ENCODE results near the gene BIN1.

BIN1 gene

DNA sequence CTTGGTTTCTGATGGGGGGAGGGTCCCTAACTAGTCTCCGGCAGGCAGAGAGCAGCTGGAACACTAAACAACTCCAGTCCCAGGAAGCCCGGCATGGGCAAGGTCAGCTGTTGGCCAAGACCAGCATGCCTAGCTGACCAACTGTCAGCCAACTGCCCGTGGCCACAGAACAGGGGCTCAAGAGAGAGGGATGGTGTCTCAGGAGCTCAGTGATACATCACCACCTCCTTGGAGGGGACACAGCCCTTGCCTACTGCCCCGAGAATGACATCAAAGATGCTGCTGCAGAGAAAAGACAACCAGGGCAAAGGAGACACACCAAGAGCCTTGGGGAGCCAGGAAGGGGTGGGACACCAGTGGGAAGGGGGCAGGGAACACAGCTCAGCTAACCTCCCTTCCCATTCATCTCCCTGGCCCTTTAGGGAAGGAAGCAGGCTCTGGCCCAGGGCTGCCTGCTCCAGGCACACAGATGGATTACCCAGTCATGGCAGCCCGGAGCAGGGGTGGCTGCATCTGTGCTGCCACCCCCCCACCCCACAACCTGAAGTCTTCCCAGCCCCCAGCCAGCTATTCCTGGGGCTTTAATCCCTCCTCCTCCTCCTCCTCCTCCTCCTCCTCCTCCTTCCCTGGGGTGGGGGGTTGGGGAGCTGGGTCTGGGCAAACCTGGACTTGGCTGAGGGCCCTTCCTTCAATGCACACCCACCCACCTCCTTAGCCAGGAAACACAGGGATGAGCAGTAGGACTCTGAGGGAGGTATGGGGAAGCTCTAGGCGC, 1.9 kb downstream of the BIN1 start:
- no peak for DNase-seq (ENCODE audit: low read depth in 3 of 3, low spot score in 1 of 3)

DNA sequence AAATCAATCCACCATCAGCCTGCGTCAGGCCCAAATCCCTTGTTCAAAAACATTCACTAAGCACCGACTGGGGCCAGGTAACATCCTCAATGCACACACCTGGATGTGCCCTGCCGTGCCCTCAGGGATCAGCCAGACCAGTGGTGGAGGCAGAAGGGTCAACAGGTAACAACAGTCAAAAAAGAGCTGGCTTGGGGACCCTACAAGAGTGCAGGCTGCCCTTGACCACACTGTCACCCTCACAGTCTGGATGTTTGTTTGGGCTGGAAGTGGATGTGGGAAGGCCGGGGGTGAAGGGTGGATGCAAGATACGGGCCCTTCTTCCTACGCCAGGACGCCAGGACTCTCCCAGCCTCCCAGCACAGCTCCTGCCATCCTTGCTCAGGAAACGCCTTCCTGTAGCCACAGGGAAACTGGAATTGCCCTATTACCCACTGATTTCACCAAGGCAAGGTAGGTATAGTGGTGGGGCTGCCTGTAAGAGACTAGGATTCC, 2.7 kb downstream of the BIN1 start:
- no peak for DNase-seq (ENCODE audit: low read depth in 3 of 3, low spot score in 1 of 3)

DNA sequence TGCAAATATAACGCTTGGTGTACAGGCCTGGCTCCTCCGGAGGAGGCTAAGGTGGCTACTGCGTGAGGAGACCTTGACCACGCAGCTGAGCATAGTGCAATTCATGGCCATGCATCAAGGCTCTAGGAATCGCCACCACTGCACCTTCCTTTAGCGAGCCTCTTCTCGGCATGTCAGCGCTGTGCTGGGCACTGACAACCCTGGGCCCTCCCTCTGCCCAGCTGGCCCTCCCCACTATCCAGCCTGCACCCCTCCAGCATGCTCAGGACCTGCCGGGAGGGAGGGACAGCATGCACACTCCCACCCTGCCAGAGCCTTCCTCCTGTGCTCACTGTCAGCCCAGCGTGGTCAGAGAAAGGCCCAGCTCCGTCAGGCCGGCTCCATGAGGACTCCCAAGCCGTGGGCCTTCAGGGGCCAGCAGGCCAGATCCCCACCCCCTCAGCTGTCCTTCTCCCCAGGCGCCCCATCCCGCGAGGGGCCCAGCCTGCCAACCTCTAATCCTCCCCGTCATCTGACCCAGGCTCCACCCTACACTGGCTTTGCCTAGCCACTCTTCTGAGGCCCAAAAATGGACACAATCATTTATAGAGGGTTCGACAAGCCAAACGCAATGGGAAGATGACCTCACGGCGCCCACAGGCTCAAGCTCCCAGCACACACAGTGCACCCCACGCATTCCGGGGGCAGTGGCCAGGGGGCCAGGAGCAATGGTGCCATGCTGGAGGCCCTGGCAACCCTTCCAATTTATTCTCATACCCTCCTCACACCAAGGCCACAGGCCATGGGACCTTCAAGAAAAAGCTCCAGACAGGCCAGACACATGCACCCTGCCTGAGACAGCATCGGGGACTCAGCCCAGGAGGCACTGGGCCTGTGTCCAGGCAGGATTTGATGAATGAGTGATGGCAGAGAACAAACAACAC, 3.5 kb downstream of the BIN1 start:
- no peak for DNase-seq (ENCODE audit: low read depth in 3 of 3, low spot score in 1 of 3)

DNA sequence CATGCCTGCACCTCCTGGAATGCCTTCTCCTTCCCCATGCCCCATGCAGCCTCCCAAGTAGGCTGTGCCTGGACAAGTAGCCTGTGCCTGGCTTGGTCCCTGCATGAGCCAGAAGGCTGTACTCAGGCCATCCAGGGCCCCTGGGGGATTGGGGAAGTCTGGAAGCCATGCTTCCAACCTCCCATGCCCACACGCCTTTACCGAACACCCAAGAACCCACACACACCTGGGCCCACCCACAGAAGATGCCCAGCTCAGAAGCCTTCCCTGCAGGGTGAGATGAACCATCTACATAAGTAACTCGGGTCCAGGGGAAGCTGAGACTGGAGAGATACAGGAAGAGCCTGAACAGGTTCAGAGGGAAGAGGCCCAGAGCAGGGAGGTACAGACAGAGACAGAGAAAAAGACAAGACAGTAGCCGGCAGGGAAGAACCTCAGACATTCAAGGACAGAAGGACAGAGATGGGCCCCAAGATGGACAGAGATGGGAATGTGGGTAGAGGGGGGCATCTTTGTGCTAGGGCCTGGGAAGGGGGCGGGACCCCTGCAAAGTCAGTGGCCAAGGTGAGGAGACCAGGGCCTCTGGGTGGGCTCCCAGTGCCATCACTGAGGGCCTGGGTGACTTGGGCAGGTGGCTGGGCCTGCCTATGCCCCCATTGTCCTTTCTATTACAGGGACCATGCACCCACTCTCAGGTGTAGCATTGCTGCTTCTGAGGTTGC, 4.3 kb downstream of the BIN1 start:
- DNase-seq (ENCODE audit: low read depth in 3 of 3, low spot score in 1 of 3) = no peak

DNA sequence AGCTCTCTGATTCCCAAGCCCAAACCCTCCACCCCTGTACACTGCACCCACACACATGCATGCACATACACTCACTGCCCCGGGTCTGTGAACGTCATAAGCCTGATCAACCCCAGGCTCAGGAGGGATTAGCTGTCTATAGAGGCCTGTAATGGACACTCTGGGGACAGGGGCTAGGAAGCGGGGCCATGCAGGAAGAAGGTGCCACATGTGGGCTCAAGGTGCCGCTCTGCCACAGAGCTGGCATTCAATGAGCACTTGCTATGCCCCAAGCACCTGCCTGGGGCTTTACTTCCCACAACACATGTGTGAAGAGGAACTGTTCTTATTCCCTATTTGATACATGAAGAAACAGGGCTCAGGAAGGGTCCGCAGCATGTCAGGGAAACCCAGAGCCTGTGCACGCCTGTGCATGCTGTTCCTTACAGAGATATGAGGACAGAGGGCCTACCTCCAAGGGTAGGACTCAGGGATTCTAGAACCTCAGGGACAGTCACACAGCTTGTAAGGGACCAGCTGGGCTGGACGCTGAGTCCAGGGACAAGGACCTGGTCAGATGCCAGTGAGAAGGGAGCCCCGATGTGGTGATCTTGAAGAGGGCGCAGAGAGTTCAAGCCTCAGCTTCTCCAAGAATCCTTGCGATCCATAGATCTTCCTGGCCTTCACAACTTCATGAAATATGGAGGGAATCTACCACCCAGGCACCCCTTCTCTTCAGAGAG, 5.0 kb downstream of the BIN1 start:
- no peak for DNase-seq (ENCODE audit: low read depth in 3 of 3, low spot score in 1 of 3)

DNA sequence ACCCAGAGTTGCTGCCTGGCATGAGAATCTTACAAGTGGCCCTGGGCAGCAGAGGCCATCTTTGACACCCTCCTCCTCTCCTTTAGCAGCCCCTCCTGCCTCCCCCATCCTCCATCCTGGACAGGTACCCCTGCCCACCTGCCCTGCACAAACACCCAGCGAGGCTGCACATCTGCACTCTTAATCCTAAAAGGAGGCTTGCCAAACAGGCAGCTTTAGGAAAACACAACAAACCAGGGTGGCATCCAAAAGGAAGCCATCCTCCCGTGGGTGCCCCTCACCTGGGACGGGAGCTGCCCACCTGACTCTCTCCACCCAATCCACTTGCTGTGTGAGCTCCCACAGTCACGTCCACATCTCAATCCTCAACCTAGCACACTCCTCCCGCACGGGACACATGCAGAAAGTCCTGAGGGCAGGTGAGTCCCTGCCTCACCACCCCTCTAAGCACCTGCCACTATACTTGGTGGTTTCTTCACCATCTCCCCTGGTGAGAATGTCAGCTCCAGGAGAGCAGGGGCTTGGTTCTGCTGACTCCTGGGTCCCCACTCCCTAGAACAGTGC, 5.8 kb downstream of the BIN1 start:
- no peak for DNase-seq (ENCODE audit: low read depth in 3 of 3, low spot score in 1 of 3)

DNA sequence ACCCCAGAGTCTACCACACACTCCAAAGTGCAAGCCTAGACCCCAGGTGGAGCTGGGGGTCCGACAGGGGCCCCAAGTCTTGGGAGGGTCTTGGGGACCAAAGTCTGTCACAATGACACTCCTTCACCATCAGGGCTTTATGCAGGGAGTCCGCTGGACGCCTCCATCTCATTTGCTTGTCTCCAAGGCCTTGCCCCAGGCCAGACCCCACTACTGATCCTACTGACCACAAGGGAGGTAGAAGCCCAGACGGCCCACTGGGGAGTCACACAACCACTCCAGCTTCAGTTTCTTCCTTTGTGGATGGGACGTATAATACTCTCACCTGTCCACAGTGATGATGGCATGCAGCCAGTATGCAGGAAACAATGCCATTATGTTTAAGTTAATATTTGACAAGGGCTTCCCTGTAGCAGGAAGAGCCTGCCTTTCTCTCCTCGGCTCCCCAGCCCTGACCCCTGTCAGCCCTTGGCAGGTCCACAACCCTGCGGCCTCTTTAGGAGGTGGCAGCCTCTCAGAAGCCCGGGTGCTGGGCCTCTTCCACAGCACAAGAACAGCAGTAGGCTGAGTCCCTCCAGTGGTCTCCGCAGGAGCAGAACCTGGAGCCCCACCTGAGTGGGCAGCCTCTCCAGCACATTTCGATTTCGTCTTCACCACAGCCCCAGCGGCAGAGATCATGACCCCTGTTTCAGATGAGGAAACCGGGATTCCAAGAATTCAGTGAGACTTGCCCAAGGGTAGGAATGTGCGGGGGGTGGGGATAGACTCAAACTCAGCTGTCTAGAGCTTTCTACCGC, 6.5 kb downstream of the BIN1 start:
- no peak for DNase-seq (ENCODE audit: low read depth in 3 of 3, low spot score in 1 of 3)

DNA sequence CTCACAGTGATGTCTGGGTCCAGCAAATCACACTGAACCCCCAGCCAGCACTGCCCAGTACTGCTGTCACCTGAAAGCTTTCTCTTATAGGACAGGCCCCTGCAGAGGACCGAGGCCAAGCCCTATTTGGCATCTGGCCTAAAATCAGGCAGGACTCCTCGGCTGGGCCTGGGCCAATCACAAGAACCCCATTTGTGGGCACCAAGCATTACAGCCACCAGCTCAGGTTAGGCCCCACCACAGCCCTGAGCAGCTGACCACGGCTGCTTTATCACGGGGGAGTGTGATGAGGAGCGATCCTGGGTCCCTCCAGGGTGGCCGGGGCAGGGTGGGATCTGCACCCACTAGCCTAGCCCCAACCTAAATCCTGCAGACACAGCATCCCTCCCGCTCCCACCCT, 8.2 kb downstream of the BIN1 start:
- no peak for DNase-seq (ENCODE audit: low read depth in 3 of 3, low spot score in 1 of 3)

DNA sequence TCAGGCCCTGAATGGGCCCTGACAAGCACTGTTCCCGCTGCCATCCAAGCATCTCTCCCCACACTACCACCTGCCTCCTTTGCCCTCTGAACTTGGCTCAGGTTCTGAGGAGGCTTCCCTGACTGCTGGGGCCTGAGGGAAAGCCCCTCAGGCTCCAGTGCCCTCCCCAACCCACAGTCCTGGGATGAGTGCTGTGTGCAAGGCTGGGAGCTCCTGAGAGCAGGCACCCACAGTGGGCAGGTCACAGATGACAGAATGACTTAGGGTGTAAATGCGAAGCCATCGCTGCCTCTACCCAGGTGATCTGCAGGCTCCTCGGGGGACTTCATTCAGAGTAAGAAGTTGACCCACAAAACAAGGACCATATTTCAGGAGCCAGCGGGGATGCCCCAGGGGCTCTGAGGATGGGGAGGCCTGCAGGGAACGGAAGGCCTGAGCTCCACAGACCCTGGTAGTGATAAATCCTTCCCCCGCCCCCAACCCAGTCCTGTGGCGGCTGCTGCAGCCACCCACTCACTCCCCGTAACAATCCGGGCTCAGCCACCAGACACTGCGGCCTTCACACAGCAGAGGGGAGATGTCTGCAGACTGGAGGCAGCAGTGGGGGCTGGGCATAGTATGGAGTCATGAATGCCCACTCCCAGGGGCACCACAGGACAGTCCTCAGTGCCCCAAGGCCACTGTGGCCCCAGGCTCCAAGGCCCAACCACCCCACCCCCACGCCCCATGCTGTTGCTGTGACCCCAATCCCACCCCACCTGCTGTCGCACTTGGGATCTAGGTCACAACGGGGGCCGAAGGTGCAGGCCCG, 8.9 kb downstream of the BIN1 start:
- no peak for DNase-seq (ENCODE audit: low read depth in 3 of 3, low spot score in 1 of 3)

DNA sequence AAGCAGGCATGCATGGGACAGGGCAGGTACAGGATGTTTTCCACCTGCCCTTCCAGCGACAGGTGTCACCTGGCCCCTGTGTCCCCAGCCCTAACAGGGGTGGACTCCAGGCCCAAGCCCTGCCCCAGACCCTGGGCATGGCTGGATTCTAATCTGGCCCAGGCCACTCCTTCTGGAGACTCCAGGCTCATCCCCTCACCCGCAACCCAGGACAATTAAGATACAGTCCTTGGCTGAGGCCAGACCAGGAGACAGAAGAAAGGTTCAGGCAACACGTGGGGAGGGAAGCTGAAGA, 9.5 kb downstream of the BIN1 start:
- no peak for DNase-seq (ENCODE audit: low read depth in 3 of 3, low spot score in 1 of 3)

DNA sequence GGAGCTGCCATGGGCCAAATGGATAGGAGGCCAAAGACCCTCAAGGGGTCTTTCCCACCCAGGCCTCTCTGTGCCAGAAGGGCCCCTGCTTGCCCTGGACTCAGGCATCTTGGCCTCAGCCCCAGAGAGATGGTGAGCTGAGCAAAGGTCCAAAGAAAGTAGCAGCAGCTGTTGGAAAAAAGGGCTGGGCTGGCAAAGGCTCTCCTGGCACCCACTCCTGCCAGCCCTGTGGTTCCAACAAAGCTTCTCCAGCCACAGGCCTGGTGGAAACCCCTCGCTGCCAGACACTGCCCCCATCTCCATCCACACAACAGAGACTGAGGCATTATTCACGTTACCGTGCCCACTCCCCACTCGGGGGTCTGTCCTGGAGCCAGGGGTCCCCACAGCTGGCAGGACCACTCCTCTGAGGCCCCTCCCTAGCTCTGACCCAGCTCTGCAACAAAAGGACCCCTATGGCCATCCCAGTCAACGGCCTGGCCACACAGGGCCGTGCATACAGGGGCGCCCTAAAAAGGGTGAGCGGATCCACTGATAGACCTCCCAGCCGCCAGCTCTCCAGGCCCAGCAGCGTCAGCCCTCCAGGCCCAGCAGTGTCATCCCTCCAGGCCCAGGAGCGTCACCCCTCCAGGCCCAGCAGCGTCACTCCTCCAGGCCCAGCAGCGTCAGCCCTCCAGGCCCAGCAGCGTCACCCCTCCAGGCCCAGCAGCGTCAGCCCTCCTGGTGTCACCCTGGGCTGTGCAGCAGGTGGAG, 10.1 kb downstream of the BIN1 start:
- no peak for DNase-seq (ENCODE audit: low read depth in 3 of 3, low spot score in 1 of 3)

DNA sequence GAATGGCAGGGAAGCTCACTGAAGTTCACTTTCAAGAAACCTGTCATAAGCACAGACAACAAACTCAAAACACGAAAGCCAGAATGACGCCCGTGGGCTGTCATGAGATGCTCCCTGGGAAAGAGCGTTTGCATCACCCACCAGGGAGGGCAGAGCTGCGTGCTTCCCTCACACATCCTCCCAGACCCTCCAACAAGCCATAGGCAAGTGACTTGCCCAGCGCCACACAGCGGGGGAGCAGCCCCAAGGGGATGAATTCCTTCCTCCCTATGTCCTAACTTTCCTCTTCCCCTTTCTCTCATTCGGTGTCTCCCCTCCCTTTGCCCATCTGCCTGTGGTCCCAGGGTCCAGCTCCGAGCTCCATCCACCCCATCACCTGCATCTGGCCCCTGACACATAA, 10.7 kb downstream of the BIN1 start:
- DNase-seq (ENCODE audit: low read depth in 3 of 3, low spot score in 1 of 3) = no peak

DNA sequence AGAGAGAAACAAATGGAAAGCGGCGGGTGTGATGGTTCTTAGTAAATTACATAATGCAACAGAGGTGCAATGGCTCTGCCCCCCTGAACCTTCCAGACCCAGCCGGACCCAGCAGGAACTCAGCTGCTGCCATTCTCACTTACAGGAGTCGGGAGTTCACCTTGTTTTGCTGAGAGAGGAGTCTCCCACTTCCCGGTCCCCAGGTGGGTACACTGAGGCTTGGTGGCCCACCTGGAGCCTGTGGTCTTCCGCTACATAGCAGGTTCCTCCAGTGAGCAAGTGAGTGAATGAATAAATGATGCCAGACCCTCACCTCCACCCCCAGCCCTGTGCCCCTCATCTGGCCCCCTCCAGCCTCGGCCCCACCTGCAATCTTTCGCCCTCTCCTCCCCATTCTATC, 11.2 kb downstream of the BIN1 start:
- DNase-seq (ENCODE audit: low read depth in 3 of 3, low spot score in 1 of 3) = no peak

DNA sequence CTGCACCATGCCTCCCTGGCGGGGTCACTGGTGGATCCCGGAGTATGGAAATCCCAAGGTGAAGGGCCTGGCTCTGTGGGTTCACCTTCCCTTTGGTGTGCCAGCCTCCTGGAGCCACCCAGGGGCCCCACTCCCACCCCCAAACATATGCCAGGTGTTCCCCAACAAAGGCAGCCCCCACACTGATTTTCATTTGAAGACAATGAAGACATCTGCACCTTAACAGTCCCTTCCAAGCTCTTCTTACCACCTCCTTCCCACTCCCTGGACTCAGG, 11.7 kb downstream of the BIN1 start:
- no peak for DNase-seq (ENCODE audit: low read depth in 3 of 3, low spot score in 1 of 3)

DNA sequence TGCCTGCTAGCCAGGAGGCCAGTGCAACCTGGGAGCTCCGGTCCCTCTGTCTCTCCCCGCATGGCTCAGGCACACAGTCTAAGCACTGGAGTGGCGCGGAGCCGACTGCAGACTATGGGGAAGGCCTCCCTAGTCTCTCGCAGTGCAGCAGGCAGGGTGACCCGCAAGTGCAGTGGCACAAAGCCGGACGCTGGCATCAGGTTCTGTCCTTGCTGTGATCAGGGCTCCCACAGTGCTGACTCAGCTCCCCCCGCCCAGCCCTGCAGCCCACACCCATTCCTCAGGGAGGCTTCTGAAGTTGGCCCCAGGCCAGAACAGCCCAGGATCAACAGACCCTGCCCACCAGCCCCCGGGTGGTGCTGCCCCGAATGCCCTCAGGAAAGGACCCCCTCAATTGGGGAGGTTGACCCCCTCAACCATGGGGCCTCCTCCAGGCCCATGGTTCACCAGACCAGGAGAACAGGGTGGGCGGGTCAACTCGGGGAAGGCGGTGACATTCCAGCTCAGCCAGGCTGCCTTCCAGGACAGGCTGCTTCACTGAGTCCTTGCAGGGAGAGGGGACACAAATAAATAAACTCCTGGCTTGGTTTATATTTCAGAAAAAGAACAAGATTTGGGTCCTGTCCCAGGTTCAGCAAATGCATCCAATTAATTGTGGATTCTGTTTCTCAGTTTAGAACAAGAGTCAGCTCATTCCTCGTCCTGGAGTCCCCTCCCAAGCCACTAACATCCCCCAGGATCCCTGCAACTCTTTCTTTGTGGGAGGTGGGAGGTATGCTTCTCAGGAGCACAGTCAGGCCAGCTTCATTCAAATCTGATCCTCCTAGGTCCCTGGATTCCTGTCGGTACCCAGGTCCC, 12.2 kb downstream of the BIN1 start:
- DNase-seq (ENCODE audit: low read depth in 3 of 3, low spot score in 1 of 3) = no peak

DNA sequence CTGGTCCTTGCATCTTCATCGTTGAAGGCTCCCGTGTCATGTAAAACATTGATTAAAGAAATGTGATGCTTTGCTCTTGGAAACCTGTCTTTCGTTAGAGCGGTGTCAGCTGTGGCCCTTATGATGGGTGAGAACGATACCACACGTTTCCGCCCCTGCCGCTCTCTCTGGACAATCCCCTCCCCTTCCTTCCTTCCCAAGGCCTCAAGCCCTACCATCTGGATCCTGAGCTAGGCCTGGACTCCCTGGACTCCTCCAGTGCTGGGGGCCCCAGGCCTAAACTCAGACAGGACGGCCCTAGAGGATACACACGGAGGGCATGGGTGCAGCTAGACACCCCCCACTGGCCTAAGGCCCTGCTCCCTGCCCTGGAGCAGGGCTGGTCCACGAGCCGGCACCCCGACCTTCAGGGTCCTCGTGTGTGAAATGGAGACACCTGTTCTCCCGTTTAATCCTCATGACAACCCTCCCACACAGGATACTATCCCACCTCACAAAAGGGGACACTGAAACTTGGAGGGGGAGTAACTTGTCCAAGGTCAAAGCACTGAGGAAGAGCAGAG, 13.2 kb downstream of the BIN1 start:
- no peak for DNase-seq (ENCODE audit: low read depth in 3 of 3, low spot score in 1 of 3)

DNA sequence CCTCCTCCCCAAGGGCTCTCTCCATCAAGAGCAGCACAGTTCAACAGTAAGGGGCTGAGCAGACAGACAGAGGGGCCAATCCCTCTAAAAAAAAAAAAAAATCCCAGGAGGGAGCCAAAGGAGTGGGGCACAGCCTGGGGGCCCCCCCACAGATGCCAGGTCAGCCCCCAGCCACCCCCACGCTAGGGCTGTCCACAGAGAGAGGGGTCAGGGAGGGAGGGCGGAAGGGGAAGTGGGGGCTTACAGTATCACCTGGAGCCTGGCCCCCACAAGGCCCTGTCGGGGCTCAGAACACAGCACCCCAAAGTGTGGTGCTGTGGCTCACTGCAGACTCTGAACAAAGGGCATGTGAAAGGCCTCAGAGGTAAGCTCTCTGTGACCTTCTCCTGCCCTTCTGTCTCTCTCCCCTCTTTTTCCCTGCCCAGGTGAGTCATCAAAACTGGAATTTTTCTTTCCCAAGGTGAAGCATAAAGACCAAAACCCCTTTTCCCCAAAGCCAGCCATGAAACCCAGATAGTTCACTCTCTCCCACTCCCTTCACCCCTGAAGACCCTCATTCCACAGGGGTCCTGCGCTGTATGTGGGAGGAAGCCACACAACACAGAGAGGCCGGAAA, 13.9 kb downstream of the BIN1 start:
- DNase-seq (ENCODE audit: low read depth in 3 of 3, low spot score in 1 of 3) = no peak

Data from stimulated activated CD4-positive, alpha-beta T cell treated with anti-CD3 and anti-CD28 coated beads, TNF-alpha, amount 100 ng/mL, for 1 hour (primary cell).